Measurements from ENCODE around the gene TSC2. TPM values are rescaled to one million over a fixed set of nuclear protein-coding genes. Genes with fewer than 3 reads are reported as not detected.

TSC2 gene
- total and polyA plus RNA-seq, 4 donors, result 23.3 to 51.2 (median 28.7) TPM

DNA sequence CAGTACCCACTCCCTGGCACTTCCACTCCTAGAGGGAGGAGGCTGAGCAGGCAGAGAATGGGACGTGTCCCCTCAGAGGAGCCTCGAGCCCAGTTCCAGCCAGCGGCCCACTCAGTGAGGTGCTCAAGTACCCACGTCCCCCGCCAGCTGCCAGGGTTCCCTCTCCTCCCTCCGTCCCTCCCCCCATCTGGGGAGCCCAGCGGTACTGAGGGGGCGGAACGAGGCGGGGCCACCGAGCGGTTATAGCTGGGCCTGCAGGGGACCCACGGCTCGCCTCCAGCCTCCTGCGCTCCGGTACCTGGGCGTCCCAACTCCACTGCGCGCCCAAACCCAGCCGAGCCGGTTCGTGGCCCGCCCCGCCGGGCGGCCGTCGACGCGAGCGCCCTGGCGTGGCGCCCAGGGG is 28.3 kb upstream of the TSC2 start, which contains the start of gene NPW:
Gene NPW (plus strand): TSS at position 268 of the 403 bp plus-strand sequence.
- peak within 1 kb of the TSS in 1 of 3 donors; percentile 28 for H3K4me3 ChIP-seq (ENCODE audit: low read depth in 1 of 3, low read length in 3 of 3)
- DNase-seq (ENCODE audit: low spot score), result no peak
- no peaks in the 10 kb centered on the region for H3K27me3 ChIP-seq (ENCODE audit: control insufficient read depth in 4 of 4, insufficient read depth in 4 of 4, low read length in 3 of 4)

DNA sequence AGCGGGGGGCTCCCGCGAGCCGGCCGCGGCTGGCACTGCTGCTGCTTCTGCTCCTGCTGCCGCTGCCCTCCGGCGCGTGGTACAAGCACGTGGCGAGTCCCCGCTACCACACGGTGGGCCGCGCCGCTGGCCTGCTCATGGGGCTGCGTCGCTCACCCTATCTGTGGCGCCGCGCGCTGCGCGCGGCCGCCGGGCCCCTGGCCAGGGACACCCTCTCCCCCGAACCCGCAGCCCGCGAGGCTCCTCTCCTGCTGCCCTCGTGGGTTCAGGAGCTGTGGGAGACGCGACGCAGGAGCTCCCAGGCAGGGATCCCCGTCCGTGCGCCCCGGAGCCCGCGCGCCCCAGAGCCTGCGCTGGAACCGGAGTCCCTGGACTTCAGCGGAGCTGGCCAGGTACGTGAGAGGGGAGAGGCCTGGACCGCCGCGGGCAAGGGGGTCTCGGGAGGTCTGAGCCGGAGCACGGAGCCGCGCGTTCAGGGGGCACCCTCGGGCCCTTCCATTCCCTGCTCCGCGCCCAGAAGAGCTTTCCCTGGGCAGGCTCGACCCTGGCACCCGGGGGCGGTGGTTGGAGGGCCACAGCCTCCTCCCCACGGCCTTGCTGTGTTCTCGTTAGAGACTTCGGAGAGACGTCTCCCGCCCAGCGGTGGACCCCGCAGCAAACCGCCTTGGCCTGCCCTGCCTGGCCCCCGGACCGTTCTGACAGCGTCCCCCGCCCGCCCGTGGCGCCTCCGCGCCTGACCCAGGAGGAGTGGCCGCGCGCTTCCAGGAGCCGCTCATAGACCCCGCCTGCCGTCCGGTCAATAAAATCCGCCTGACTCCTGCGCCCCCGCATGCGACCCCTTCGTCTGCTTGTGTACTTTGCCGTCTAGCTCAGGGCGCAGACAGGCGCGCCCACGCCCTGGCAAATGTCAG is 27.6 kb upstream of the TSC2 start:
- WGBS, result 2% methylated on average over 96 of the region's 96 CpGs
- peak overlapping the region in 1 of 3 donors; percentile 28 for H3K4me3 ChIP-seq (ENCODE audit: low read depth in 1 of 3, low read length in 3 of 3)
- no peak overlapping the region for H3K9ac ChIP-seq (ENCODE audit: low read depth in 1 of 2, low read length in 2 of 2)
- H3K36me3 ChIP-seq (ENCODE audit: control insufficient read depth in 4 of 4, insufficient read depth in 3 of 4, low read depth in 1 of 4, low read length in 3 of 4), result no peaks in the 10 kb centered on the region
- H3K27me3 ChIP-seq (ENCODE audit: control insufficient read depth in 4 of 4, insufficient read depth in 4 of 4, low read length in 3 of 4), result no peaks in the 10 kb centered on the region
- H3K4me1 ChIP-seq (ENCODE audit: control insufficient read depth in 4 of 4, insufficient read depth in 4 of 4, low read length in 3 of 4), result peaks cover 20 to 35% (median 24%) of the 10 kb centered on the region in 4 donors
- H3K27ac ChIP-seq (ENCODE audit: low read depth in 1 of 2, low read length in 2 of 2), result no peak overlapping the region
- no peaks in the 10 kb centered on the region for H3K9me3 ChIP-seq (ENCODE audit: control insufficient read depth in 4 of 4, low read length in 3 of 4)
- DNase-seq (ENCODE audit: low spot score), result no peak
- TF ChIP-seq JUND (IDR thresholded peaks at IDR 0.05) (no peak), REST (IDR thresholded peaks at IDR 0.05) (no peak), TAF1 (conservative IDR thresholded peaks at IDR 0.05) (no peak), RAD21 (IDR thresholded peaks at IDR 0.05) (no peak), SP1 (IDR thresholded peaks at IDR 0.05) (no peak), HNF4G (IDR thresholded peaks at IDR 0.05) (no peak), GABPA (IDR thresholded peaks at IDR 0.05 in 1 of 2, conservative IDR thresholded peaks at IDR 0.05 in 1 of 2) (no peak), FOXA2 (IDR thresholded peaks at IDR 0.05) (no peak)
- TF ChIP-seq, protein P1, sequence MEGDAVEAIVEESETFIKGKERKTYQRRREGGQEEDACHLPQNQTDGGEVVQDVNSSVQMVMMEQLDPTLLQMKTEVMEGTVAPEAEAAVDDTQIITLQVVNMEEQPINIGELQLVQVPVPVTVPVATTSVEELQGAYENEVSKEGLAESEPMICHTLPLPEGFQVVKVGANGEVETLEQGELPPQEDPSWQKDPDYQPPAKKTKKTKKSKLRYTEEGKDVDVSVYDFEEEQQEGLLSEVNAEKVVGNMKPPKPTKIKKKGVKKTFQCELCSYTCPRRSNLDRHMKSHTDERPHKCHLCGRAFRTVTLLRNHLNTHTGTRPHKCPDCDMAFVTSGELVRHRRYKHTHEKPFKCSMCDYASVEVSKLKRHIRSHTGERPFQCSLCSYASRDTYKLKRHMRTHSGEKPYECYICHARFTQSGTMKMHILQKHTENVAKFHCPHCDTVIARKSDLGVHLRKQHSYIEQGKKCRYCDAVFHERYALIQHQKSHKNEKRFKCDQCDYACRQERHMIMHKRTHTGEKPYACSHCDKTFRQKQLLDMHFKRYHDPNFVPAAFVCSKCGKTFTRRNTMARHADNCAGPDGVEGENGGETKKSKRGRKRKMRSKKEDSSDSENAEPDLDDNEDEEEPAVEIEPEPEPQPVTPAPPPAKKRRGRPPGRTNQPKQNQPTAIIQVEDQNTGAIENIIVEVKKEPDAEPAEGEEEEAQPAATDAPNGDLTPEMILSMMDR (IDR thresholded peaks at IDR 0.05; ENCODE audit: low read depth, low read length, missing input control), result no peak
- TF ChIP-seq, protein P2, sequence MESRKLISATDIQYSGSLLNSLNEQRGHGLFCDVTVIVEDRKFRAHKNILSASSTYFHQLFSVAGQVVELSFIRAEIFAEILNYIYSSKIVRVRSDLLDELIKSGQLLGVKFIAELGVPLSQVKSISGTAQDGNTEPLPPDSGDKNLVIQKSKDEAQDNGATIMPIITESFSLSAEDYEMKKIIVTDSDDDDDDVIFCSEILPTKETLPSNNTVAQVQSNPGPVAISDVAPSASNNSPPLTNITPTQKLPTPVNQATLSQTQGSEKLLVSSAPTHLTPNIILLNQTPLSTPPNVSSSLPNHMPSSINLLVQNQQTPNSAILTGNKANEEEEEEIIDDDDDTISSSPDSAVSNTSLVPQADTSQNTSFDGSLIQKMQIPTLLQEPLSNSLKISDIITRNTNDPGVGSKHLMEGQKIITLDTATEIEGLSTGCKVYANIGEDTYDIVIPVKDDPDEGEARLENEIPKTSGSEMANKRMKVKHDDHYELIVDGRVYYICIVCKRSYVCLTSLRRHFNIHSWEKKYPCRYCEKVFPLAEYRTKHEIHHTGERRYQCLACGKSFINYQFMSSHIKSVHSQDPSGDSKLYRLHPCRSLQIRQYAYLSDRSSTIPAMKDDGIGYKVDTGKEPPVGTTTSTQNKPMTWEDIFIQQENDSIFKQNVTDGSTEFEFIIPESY (IDR thresholded peaks at IDR 0.05), result no peak

More for the DNA sequence above, 28.3 kb upstream of the TSC2 start, which contains the start of gene NPW:
- WGBS, result 5% methylated on average over 33 of the region's 33 CpGs
- Histone ChIP-seq H3K9me3 (ENCODE audit: control insufficient read depth in 4 of 4, low read length in 3 of 4) (no peaks in the 10 kb centered on the region), H3K27ac (ENCODE audit: low read depth in 1 of 2, low read length in 2 of 2) (no peak within 1 kb of the TSS), H3K36me3 (ENCODE audit: control insufficient read depth in 4 of 4, insufficient read depth in 3 of 4, low read depth in 1 of 4, low read length in 3 of 4) (no peaks in the 10 kb centered on the region), H3K9ac (ENCODE audit: low read depth in 1 of 2, low read length in 2 of 2) (no peak within 1 kb of the TSS), H3K4me1 (ENCODE audit: control insufficient read depth in 4 of 4, insufficient read depth in 4 of 4, low read length in 3 of 4) (peaks cover 20 to 34% (median 24%) of the 10 kb centered on the region in 4 donors)
- TF ChIP-seq, protein P3, sequence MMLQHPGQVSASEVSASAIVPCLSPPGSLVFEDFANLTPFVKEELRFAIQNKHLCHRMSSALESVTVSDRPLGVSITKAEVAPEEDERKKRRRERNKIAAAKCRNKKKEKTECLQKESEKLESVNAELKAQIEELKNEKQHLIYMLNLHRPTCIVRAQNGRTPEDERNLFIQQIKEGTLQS (IDR thresholded peaks at IDR 0.05), result no peak
- TF ChIP-seq, protein P4, sequence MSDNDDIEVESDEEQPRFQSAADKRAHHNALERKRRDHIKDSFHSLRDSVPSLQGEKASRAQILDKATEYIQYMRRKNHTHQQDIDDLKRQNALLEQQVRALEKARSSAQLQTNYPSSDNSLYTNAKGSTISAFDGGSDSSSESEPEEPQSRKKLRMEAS (IDR thresholded peaks at IDR 0.05), result no peak
- no peak for TF ChIP-seq SP1 (IDR thresholded peaks at IDR 0.05)
- TF ChIP-seq EGR1 (IDR thresholded peaks at IDR 0.05; ENCODE audit: low read depth in 2 of 2), result no peak
- no peak for TF ChIP-seq REST (IDR thresholded peaks at IDR 0.05)
- no peak for TF ChIP-seq TAF1 (conservative IDR thresholded peaks at IDR 0.05)
- no peak for TF ChIP-seq FOXA2 (IDR thresholded peaks at IDR 0.05)
- TF ChIP-seq RAD21 (IDR thresholded peaks at IDR 0.05), result no peak
- TF ChIP-seq FOXA1 (IDR thresholded peaks at IDR 0.05), result no peak

Data from liver (tissue), 9 donors.